K562 (cell line): Measurements from ENCODE around the gene DUSP9. TPM values are rescaled to one million over a fixed set of nuclear protein-coding genes. Genes with fewer than 3 reads are reported as not detected.

Source experiments
- ATAC-seq: fragments of 200-7000 bp; cut with Tn5 transposase; 3 replicates; pipeline ENCODE4 v1.9.1; 2020; ENCODE audit warnings: moderate library complexity
- BruUV-seq: library from RNA; stranded (reverse); fragments of 400-500 nt; replicated peaks from 2 replicates; lab custom pipeline; 2021; lab: Mats Ljungman, UMichigan
- CTCF ChIA-PET: fragments of 300-600 bp; formaldehyde crosslinking; extraction: SDS; loops from one replicate; lab custom pipeline; 2021; ENCODE audit warnings: low intra/inter-chr PET ratio; lab: Yijun Ruan, JAX
- POLR2A ChIA-PET: fragments of 300-600, 350-650 bp; sonication (Branson Sonifier 250); formaldehyde crosslinking; extraction: SDS; loops from one replicate; lab custom pipeline; 2021; ENCODE audit warnings: antibody characterized with exemption, inconsistent platforms; lab: Yijun Ruan, JAX
- DNase-seq, 4 experiments: peaks; one replicate each; pipeline versions ENCODE4 v3.0.0 to v3.0.0-alpha.2; 2011 to 2018; ENCODE audit warnings: low spot score in 3 of 4, mixed read lengths in 3 of 4; ENCODE audit errors: extremely low read depth in 1 of 4
- FAIRE-seq: peaks from 2 replicates; lab custom pipeline; 2011; peaks lifted over from hg19 to GRCh38; lab: Jason Lieb, UNC
- H2AFZ ChIP-seq: 2 replicates; pipeline ENCODE4 v1.6.0; 2011; ENCODE audit warnings: low read depth, low read length, control low read depth, inconsistent platforms
- H3K27ac ChIP-seq: fragments of 200-600 bp; 3 replicates; pipeline ENCODE4 v1.8.0; 2011; ENCODE audit warnings: low read depth, mild to moderate bottlenecking, control low read depth, inconsistent platforms, low read length, moderate library complexity, mixed read lengths; ENCODE audit errors: extremely low read depth
- H3K27me3 ChIP-seq, 2 experiments: fragments of 300-600 bp in 1 of 2; 2 replicates in 1 of 2; 3 replicates in 1 of 2; pipeline versions ENCODE4 v1.6.0 to v1.8.0; 2011; ENCODE audit warnings: inconsistent platforms in 2 of 2, low read length in 2 of 2, mild to moderate bottlenecking in 1 of 2, mixed read lengths in 1 of 2, moderate library complexity in 1 of 2; ENCODE audit not compliant: control insufficient read depth in 2 of 2, insufficient read depth in 2 of 2
- H3K36me3 ChIP-seq: fragments of 300-600 bp; 3 replicates; pipeline ENCODE4 v1.8.0; 2011; ENCODE audit warnings: mild to moderate bottlenecking, low read length, inconsistent platforms; ENCODE audit not compliant: control insufficient read depth, insufficient read depth
- H3K4me1 ChIP-seq, 2 experiments: fragments of 200-600 bp in 1 of 2; replicated peaks in 1 of 2; 2 replicates in 1 of 2; 3 replicates in 1 of 2; pipeline versions ENCODE4 v1.5.1 to v1.8.0; 2011; ENCODE audit warnings: inconsistent platforms in 2 of 2, low read length in 2 of 2, mild to moderate bottlenecking in 1 of 2, mixed read lengths in 1 of 2, moderate library complexity in 1 of 2; ENCODE audit not compliant: control insufficient read depth in 2 of 2, insufficient read depth in 2 of 2
- H3K4me2 ChIP-seq: 2 replicates; pipeline ENCODE4 v1.6.1; 2011; ENCODE audit warnings: low read length, control low read depth, inconsistent platforms, mixed read lengths; ENCODE audit not compliant: insufficient read depth
- H3K4me3 ChIP-seq: fragments of 200-600 bp; sonication (generic), shearing (Covaris generic); 2 replicates; pipeline ENCODE4 v1.5.1; 2016; ENCODE audit warnings: control low read depth, inconsistent platforms
- H3K79me2 ChIP-seq: fragments of 200-600 bp; 3 replicates; pipeline ENCODE4 v1.8.0; 2011; ENCODE audit warnings: low read length, inconsistent platforms; ENCODE audit not compliant: control insufficient read depth, insufficient read depth
- H3K9ac ChIP-seq, 2 experiments: 2 replicates each; pipeline versions ENCODE4 v1.6.0 to v1.6.1; 2011; ENCODE audit warnings: low read depth in 2 of 2, low read length in 2 of 2, control low read depth in 1 of 2, inconsistent platforms in 1 of 2, mild to moderate bottlenecking in 1 of 2, mixed read lengths in 1 of 2; ENCODE audit not compliant: insufficient read depth in 1 of 2
- H3K9me1 ChIP-seq: one replicate; pipeline ENCODE4 v1.6.0; 2011; ENCODE audit warnings: inconsistent platforms, mild to moderate bottlenecking, low read length, moderate library complexity; ENCODE audit not compliant: control insufficient read depth, insufficient read depth
- H3K9me3 ChIP-seq: replicated peaks from 2 replicates; pipeline ENCODE4 v1.5.1; 2011; ENCODE audit warnings: low read depth, low read length, inconsistent platforms; ENCODE audit not compliant: control insufficient read depth, insufficient read depth
- H4K20me1 ChIP-seq: replicated peaks from 2 replicates; pipeline ENCODE4 v1.6.1; 2011; ENCODE audit warnings: low read length, inconsistent platforms, mixed read lengths; ENCODE audit not compliant: control insufficient read depth, insufficient read depth
- DDX20 ChIP-seq: fragments of 450-650 bp; IDR thresholded peaks from 2 replicates; pipeline ENCODE4 v1.6.1; 2016; ENCODE audit warnings: missing genetic modification characterization, low read depth, mild to moderate bottlenecking, missing compliant biosample characterization, moderate library complexity
- KLF13 ChIP-seq: fragments of 450-650 bp; IDR thresholded peaks from 2 replicates; pipeline ENCODE4 v1.6.1; 2016; ENCODE audit warnings: missing genetic modification characterization, low read depth, mild to moderate bottlenecking, missing compliant biosample characterization, moderate library complexity, borderline replicate concordance
- L3MBTL2 ChIP-seq: fragments of 450-650 bp; IDR thresholded peaks from 2 replicates; pipeline ENCODE4 v1.6.1; 2016; ENCODE audit warnings: mild to moderate bottlenecking, moderate library complexity
- MAZ ChIP-seq, 2 experiments: fragments of 450-650 bp in 1 of 2; sonication (generic) in 1 of 2; formaldehyde crosslinking; IDR thresholded peaks in 1 of 2; conservative IDR thresholded peaks in 1 of 2; 2 replicates each; pipeline versions ENCODE4 v1.4.0 to v1.5.0; 2020; ENCODE audit warnings: mild to moderate bottlenecking in 1 of 2, missing genetic modification reagents in 1 of 2
- MEIS2 ChIP-seq: fragments of 450-650 bp; IDR thresholded peaks from 2 replicates; pipeline ENCODE4 v1.6.1; 2014; ENCODE audit warnings: mild to moderate bottlenecking; ENCODE audit not compliant: partially characterized antibody
- MTA3 ChIP-seq: fragments of 450-650 bp; formaldehyde crosslinking; IDR thresholded peaks from 2 replicates; pipeline ENCODE4 v1.6.1; 2017; ENCODE audit warnings: mild to moderate bottlenecking, borderline replicate concordance
- PHF8 ChIP-seq: fragments of 200-600 bp; sonication (generic); IDR thresholded peaks from 2 replicates; pipeline ENCODE4 v1.6.1; 2012; ENCODE audit warnings: mixed run types, mild to moderate bottlenecking, inconsistent platforms, low read length, moderate library complexity, borderline replicate concordance
- POLR2B ChIP-seq: fragments of 450-650 bp; IDR thresholded peaks from 2 replicates; pipeline ENCODE4 v1.6.1; 2018; ENCODE audit warnings: low read depth; ENCODE audit not compliant: partially characterized antibody
- POLR3G ChIP-seq: IDR thresholded peaks from 2 replicates; pipeline ENCODE4 v1.6.1; 2011; ENCODE audit not compliant: insufficient read length, insufficient replicate concordance; ENCODE audit errors: extremely low read depth
- PTRF ChIP-seq: fragments of 450-650 bp; IDR thresholded peaks from 2 replicates; pipeline ENCODE4 v1.6.1; 2016; ENCODE audit warnings: mild to moderate bottlenecking, missing genetic modification characterization, missing compliant biosample characterization
- RB1 ChIP-seq: fragments of 450-650 bp; IDR thresholded peaks from 2 replicates; pipeline ENCODE4 v1.6.1; 2017; ENCODE audit warnings: low read depth, mild to moderate bottlenecking
- TEAD1 ChIP-seq, 2 experiments: fragments of 450-650 bp in 1 of 2; sonication (generic) in 1 of 2; formaldehyde crosslinking; IDR thresholded peaks; 2 replicates each; pipeline versions ENCODE4 v1.4.0 to v1.8.0; 2020 to 2022; ENCODE audit warnings: mild to moderate bottlenecking in 2 of 2, missing genetic modification reagents in 1 of 2
- WGBS: fragments of 100-300 bp; shearing (Covaris generic); methylation state at CpG from one replicate; pipeline ENCODE4 v1.1.6; 2016; ENCODE audit warnings: low coverage, mixed read lengths; ENCODE audit not compliant: insufficient coverage; ENCODE audit errors: missing lambda C conversion rate; 5-methylcytosine and 5-hydroxymethylcytosine counted together
- in situ Hi-C: fragments of 300-500 bp; cut with MboI; formaldehyde crosslinking; loops from 4 replicates; pipeline ENCODE4 v1.15.0; 2018; ENCODE audit warnings: inconsistent platforms, mixed read lengths
- intact Hi-C: fragments of 100-400 bp; cut with micrococcal nuclease; formaldehyde crosslinking; loops from 2 replicates; pipeline ENCODE4 v1.14.2; 2022
- polyA plus RNA-seq, 8 experiments: library from polyadenylated mRNA; depleted of rRNA in 4 of 8; stranded (reverse) in 5 of 8; unstranded in 3 of 8; fragments of >200 nt; fragmentation: Nextera tagmentation in 2 of 8; fragmentation: Illumina TruSeq in 1 of 8; extraction: Ambion mirVana in 2 of 8; extraction: Trizol in 1 of 8; gene quantifications; 2 replicates each; pipeline versions ENCODE4 v1.2.1 to v1.2.3, GENCODE V29; 2011 to 2014; ENCODE audit warnings: inconsistent platforms in 1 of 8, missing spikeins in 1 of 8
- total RNA-seq, 7 experiments: library from RNA; depleted of rRNA in 6 of 7; stranded (reverse); fragments of >200 nt in 6 of 7; fragmentation: Illumina TruSeq in 2 of 7; extraction: Trizol in 2 of 7; gene quantifications; 2 replicates each; pipeline versions ENCODE4 v1.2.1 to v1.2.3, GENCODE V29; 2011 to 2021; ENCODE audit warnings: low replicate concordance in 1 of 7
- TF ChIP-seq, protein P1 (sequence below): fragments of 450-650 bp; IDR thresholded peaks from 2 replicates; pipeline ENCODE4 v1.6.1; 2016; ENCODE audit warnings: antibody characterized with exemption
- TF ChIP-seq, protein P2 (sequence below): fragments of 200-800 bp; sonication (Bioruptor generic); IDR thresholded peaks from 2 replicates; pipeline ENCODE4 v1.6.1; 2017; ENCODE audit warnings: missing genetic modification characterization, missing compliant biosample characterization

Gene DUSP9
- total and polyA plus RNA-seq, 9 of the 15 experiments (the other 6 are each of a cell fraction or from before 2014, with no cell fraction given) = 0.11 to 14.1 (median 5.5) TPM

- peaks cover 8 to 22% of the 10 kb centered on the region in 2 experiments; a peak in 4 of 5 replicates for H3K4me1 ChIP-seq
- H3K27me3 ChIP-seq = 0 out of 5 replicates have a peak, but pooled peaks cover 0 to 9% of the 10 kb centered on the region in 2 experiments
- no peaks in the 10 kb centered on the region for H4K20me1 ChIP-seq
- peak overlapping the region; percentile 74 to 87 for H3K9ac ChIP-seq
- peak overlapping the region; percentile 63 for H3K4me3 ChIP-seq
- H3K9me3 ChIP-seq = no peaks in the 10 kb centered on the region
- in situ Hi-C loops (no loop called here), intact Hi-C loops (no loop called here)
- H3K27ac ChIP-seq = peak overlapping the region; percentile 55; the same call in 2 of the 3 replicates
- ChIA-PET CTCF (no interaction called here), POLR2A (interaction anchor here (0.6 to 1.9 kb wide), 4 partner anchors 9 to 465 kb away, joined by 3 to 12 read pairs (median 3); no protein-coding TSS in a partner anchor)
- FAIRE-seq = peak; percentile 49
- H3K79me2 ChIP-seq = peaks cover 22% of the 10 kb centered on the region; the same call in 2 of the 3 replicates
- peak overlapping the region; percentile 97 for H2AFZ ChIP-seq
- H3K4me2 ChIP-seq = peak overlapping the region; percentile 90
- DNase-seq = peak; percentile 94 to 96 (median 96)
- whole genome bisulfite sequencing = 1% methylated on average over 24 of the region's 79 CpGs
- peaks cover 14% of the 10 kb centered on the region; the same call in 2 of the 3 replicates for H3K36me3 ChIP-seq
- peak; percentile 97 for ATAC-seq
- BruUV-seq = TSS peak; percentile 79
- no peaks in the 10 kb centered on the region for H3K9me1 ChIP-seq
- TF ChIP-seq L3MBTL2 = peak; percentile 30
- TF ChIP-seq MEIS2 = peak; percentile 97
- no peak for TF ChIP-seq POLR3G
- no peak for TF ChIP-seq DDX20
- TF ChIP-seq MTA3 = no peak
- peak in 1 of 2 experiments; percentile 35; a peak in 3 of 4 replicates for TF ChIP-seq MAZ (CRISPR knock-in tag; conservative IDR thresholded peaks at IDR 0.05 in 1 of 2, IDR thresholded peaks at IDR 0.05 in 1 of 2)
- no peak for TF ChIP-seq KLF13 (tag)
- peak; percentile 79 for TF ChIP-seq RB1
- TF ChIP-seq, protein P1, sequence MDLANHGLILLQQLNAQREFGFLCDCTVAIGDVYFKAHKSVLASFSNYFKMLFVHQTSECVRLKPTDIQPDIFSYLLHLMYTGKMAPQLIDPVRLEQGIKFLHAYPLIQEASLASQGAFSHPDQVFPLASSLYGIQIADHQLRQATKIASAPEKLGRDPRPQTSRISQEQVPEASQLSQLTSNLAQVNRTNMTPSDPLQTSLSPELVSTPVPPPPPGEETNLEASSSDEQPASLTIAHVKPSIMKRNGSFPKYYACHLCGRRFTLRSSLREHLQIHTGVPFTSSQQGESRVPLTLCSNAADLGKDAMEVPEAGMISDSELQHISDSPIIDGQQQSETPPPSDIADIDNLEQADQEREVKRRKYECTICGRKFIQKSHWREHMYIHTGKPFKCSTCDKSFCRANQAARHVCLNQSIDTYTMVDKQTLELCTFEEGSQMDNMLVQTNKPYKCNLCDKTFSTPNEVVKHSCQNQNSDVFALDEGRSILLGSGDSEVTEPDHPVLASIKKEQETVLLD = peak; percentile 79; the same call in 1 of the 2 replicates
- peak; percentile 44; the same call in 1 of the 2 replicates for TF ChIP-seq PHF8
- TF ChIP-seq PTRF = no peak
- TF ChIP-seq, protein P2, sequence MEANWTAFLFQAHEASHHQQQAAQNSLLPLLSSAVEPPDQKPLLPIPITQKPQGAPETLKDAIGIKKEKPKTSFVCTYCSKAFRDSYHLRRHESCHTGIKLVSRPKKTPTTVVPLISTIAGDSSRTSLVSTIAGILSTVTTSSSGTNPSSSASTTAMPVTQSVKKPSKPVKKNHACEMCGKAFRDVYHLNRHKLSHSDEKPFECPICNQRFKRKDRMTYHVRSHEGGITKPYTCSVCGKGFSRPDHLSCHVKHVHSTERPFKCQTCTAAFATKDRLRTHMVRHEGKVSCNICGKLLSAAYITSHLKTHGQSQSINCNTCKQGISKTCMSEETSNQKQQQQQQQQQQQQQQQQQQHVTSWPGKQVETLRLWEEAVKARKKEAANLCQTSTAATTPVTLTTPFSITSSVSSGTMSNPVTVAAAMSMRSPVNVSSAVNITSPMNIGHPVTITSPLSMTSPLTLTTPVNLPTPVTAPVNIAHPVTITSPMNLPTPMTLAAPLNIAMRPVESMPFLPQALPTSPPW (CRISPR knock-in tag) = peak; percentile 82
- peak; percentile 70 for TF ChIP-seq POLR2B
- TF ChIP-seq TEAD1 (CRISPR knock-in tag; IDR thresholded peaks at IDR 0.05) = peak in 1 of 2 experiments; percentile 94; a peak in 2 of 4 replicates
These were observed 47.6 kb upstream of the DUSP9 start for GRCh38 chrX:153599192-153600031.
